ENCODE data around the gene ACKR2.
A peak's percentile ranks its signal among the peaks of the same experiment; 100 is the strongest.

Gene ACKR2

GRCh38 chr3:42849017-42849416 lies 39.8 kb downstream of the ACKR2 start:
- H3K18ac ChIP-seq (ENCODE audit: low read length), result no peak overlapping the region
- no peaks in the 10 kb centered on the region for H3K27me3 ChIP-seq (ENCODE audit: insufficient read depth, low read length)
- H2AFZ ChIP-seq (ENCODE audit: insufficient read depth, low read length, poor library complexity), result no peak overlapping the region
- H4K12ac ChIP-seq (ENCODE audit: low read depth, low read length), result no peak overlapping the region
- no peak overlapping the region for H4K8ac ChIP-seq (ENCODE audit: low read depth, low read length)
- peaks cover 3 to 6% of the 10 kb centered on the region in 2 experiments for H3K36me3 ChIP-seq (ENCODE audit: control insufficient read depth in 1 of 2, insufficient read depth in 2 of 2, low read length in 2 of 2)
- no peak overlapping the region for H3K4me3 ChIP-seq (ENCODE audit: low read depth, low read length)
- H2BK120ac ChIP-seq (ENCODE audit: insufficient read depth, low read length, poor library complexity), result no peak overlapping the region
- H4K91ac ChIP-seq (ENCODE audit: low read depth, low read length), result no peak overlapping the region
- no peak overlapping the region for H2BK12ac ChIP-seq (ENCODE audit: low read length)
- peaks cover 9 to 19% of the 10 kb centered on the region in 2 experiments for H3K4me1 ChIP-seq (ENCODE audit: control insufficient read depth in 1 of 2, insufficient read depth in 2 of 2, low read length in 2 of 2)
- no peak overlapping the region for H3K4ac ChIP-seq (ENCODE audit: low read depth, low read length)
- no peak overlapping the region for H3K23ac ChIP-seq (ENCODE audit: low read length)
- no peak overlapping the region for H3K14ac ChIP-seq (ENCODE audit: low read length)
- H2BK5ac ChIP-seq (ENCODE audit: low read depth, low read length, poor library complexity), result no peak overlapping the region
- H3K4me2 ChIP-seq (ENCODE audit: low read length), result no peak overlapping the region
- no peak overlapping the region for H2AK5ac ChIP-seq (ENCODE audit: low read length)
- no peaks in the 10 kb centered on the region for H3K79me1 ChIP-seq (ENCODE audit: low read length)
- no CpG with 5 or more reads among the region's 7 CpGs for WGBS (ENCODE audit: extremely low coverage, insufficient coverage, insufficient read length)
- DNase-seq, result no peak
- H3K27ac ChIP-seq (ENCODE audit: low read depth, low read length), result no peak overlapping the region
- no peaks in the 10 kb centered on the region for H3K9me3 ChIP-seq (ENCODE audit: insufficient read depth, low read depth, low read length)
- H3K79me2 ChIP-seq (ENCODE audit: control insufficient read depth, insufficient read depth, low read length, poor library complexity), result peaks cover 1% of the 10 kb centered on the region
- no peak overlapping the region for H3K9ac ChIP-seq (ENCODE audit: low read length)

- no peak overlapping the region for H3K18ac ChIP-seq (ENCODE audit: low read length)
- no peak overlapping the region for H3K23ac ChIP-seq (ENCODE audit: low read length)
- WGBS (ENCODE audit: extremely low coverage, insufficient coverage, insufficient read length), result no CpG with 5 or more reads among the region's 3 CpGs
- no peaks in the 10 kb centered on the region for H3K79me1 ChIP-seq (ENCODE audit: low read length)
- no peak overlapping the region for H2BK5ac ChIP-seq (ENCODE audit: low read depth, low read length, poor library complexity)
- H3K9ac ChIP-seq (ENCODE audit: low read length), result no peak overlapping the region
- H2BK120ac ChIP-seq (ENCODE audit: insufficient read depth, low read length, poor library complexity), result no peak overlapping the region
- DNase-seq, result no peak
- no peak overlapping the region for H3K4ac ChIP-seq (ENCODE audit: low read depth, low read length)
- no peak overlapping the region for H4K91ac ChIP-seq (ENCODE audit: low read depth, low read length)
- no peak overlapping the region for H3K27ac ChIP-seq (ENCODE audit: low read depth, low read length)
- no peak overlapping the region for H3K4me3 ChIP-seq (ENCODE audit: low read depth, low read length)
- H2AFZ ChIP-seq (ENCODE audit: insufficient read depth, low read length, poor library complexity), result no peak overlapping the region
- H4K8ac ChIP-seq (ENCODE audit: low read depth, low read length), result no peak overlapping the region
- no peak overlapping the region for H2AK5ac ChIP-seq (ENCODE audit: low read length)
- H3K27me3 ChIP-seq (ENCODE audit: insufficient read depth, low read length), result no peaks in the 10 kb centered on the region
- no peak overlapping the region for H4K12ac ChIP-seq (ENCODE audit: low read depth, low read length)
- peaks cover 5 to 11% of the 10 kb centered on the region in 2 experiments for H3K4me1 ChIP-seq (ENCODE audit: control insufficient read depth in 1 of 2, insufficient read depth in 2 of 2, low read length in 2 of 2)
- H3K14ac ChIP-seq (ENCODE audit: low read length), result no peak overlapping the region
- H3K4me2 ChIP-seq (ENCODE audit: low read length), result no peak overlapping the region
- no peaks in the 10 kb centered on the region for H3K9me3 ChIP-seq (ENCODE audit: insufficient read depth, low read depth, low read length)
- H3K36me3 ChIP-seq (ENCODE audit: control insufficient read depth in 1 of 2, insufficient read depth in 2 of 2, low read length in 2 of 2), result peaks cover 0 to 3% of the 10 kb centered on the region in 2 experiments
- H3K79me2 ChIP-seq (ENCODE audit: control insufficient read depth, insufficient read depth, low read length, poor library complexity), result peaks cover 1% of the 10 kb centered on the region
- H2BK12ac ChIP-seq (ENCODE audit: low read length), result no peak overlapping the region
Observed at GRCh38 chr3:42850263-42850662, 41.0 kb downstream of the ACKR2 start.

- Histone ChIP-seq H3K9ac (ENCODE audit: low read length) (no peak overlapping the region), H3K79me2 (ENCODE audit: control insufficient read depth, insufficient read depth, low read length, poor library complexity) (peaks cover 1% of the 10 kb centered on the region), H2BK12ac (ENCODE audit: low read length) (no peak overlapping the region), H3K4me2 (ENCODE audit: low read length) (no peak overlapping the region), H3K9me3 (ENCODE audit: insufficient read depth, low read depth, low read length) (no peaks in the 10 kb centered on the region), H3K4me1 (ENCODE audit: control insufficient read depth in 1 of 2, insufficient read depth in 2 of 2, low read length in 2 of 2) (peaks cover 5 to 11% of the 10 kb centered on the region in 2 experiments), H2AFZ (ENCODE audit: insufficient read depth, low read length, poor library complexity) (no peak overlapping the region), H2BK120ac (ENCODE audit: insufficient read depth, low read length, poor library complexity) (no peak overlapping the region), H3K23ac (ENCODE audit: low read length) (no peak overlapping the region), H2AK5ac (ENCODE audit: low read length) (no peak overlapping the region), H3K4me3 (ENCODE audit: low read depth, low read length) (no peak overlapping the region), H4K8ac (ENCODE audit: low read depth, low read length) (no peak overlapping the region), H4K12ac (ENCODE audit: low read depth, low read length) (no peak overlapping the region), H3K18ac (ENCODE audit: low read length) (no peak overlapping the region), H3K36me3 (ENCODE audit: control insufficient read depth in 1 of 2, insufficient read depth in 2 of 2, low read length in 2 of 2) (peaks cover 0 to 3% of the 10 kb centered on the region in 2 experiments), H4K91ac (ENCODE audit: low read depth, low read length) (no peak overlapping the region), H3K14ac (ENCODE audit: low read length) (no peak overlapping the region), H3K4ac (ENCODE audit: low read depth, low read length) (no peak overlapping the region), H2BK5ac (ENCODE audit: low read depth, low read length, poor library complexity) (no peak overlapping the region), H3K27me3 (ENCODE audit: insufficient read depth, low read length) (no peaks in the 10 kb centered on the region), H3K27ac (ENCODE audit: low read depth, low read length) (no peak overlapping the region), H3K79me1 (ENCODE audit: low read length) (no peaks in the 10 kb centered on the region)
- WGBS (ENCODE audit: extremely low coverage, insufficient coverage, insufficient read length), result no CpG with 5 or more reads among the region's 6 CpGs
- no peak for DNase-seq
Observed at GRCh38 chr3:42851228-42851834, 42.1 kb downstream of the ACKR2 start.

- no peak overlapping the region for H2AFZ ChIP-seq (ENCODE audit: insufficient read depth, low read length, poor library complexity)
- no peaks in the 10 kb centered on the region for H3K79me2 ChIP-seq (ENCODE audit: control insufficient read depth, insufficient read depth, low read length, poor library complexity)
- H3K27me3 ChIP-seq (ENCODE audit: insufficient read depth, low read length), result no peaks in the 10 kb centered on the region
- H3K14ac ChIP-seq (ENCODE audit: low read length), result no peak overlapping the region
- no peak overlapping the region for H3K9ac ChIP-seq (ENCODE audit: low read length)
- no peak overlapping the region for H3K18ac ChIP-seq (ENCODE audit: low read length)
- no peak overlapping the region for H3K4ac ChIP-seq (ENCODE audit: low read depth, low read length)
- H2AK5ac ChIP-seq (ENCODE audit: low read length), result no peak overlapping the region
- no peak overlapping the region for H3K4me2 ChIP-seq (ENCODE audit: low read length)
- H3K27ac ChIP-seq (ENCODE audit: low read depth, low read length), result no peak overlapping the region
- no peak overlapping the region for H4K91ac ChIP-seq (ENCODE audit: low read depth, low read length)
- H2BK5ac ChIP-seq (ENCODE audit: low read depth, low read length, poor library complexity), result no peak overlapping the region
- H4K12ac ChIP-seq (ENCODE audit: low read depth, low read length), result no peak overlapping the region
- peak in 1 of 2 donors; percentile 23 for DNase-seq
- no CpG with 5 or more reads among the region's 2 CpGs for WGBS (ENCODE audit: extremely low coverage, insufficient coverage, insufficient read length)
- no peaks in the 10 kb centered on the region for H3K79me1 ChIP-seq (ENCODE audit: low read length)
- H3K9me3 ChIP-seq (ENCODE audit: insufficient read depth, low read depth, low read length), result no peaks in the 10 kb centered on the region
- H3K4me1 ChIP-seq (ENCODE audit: control insufficient read depth in 1 of 2, insufficient read depth in 2 of 2, low read length in 2 of 2), result peaks cover 5 to 9% of the 10 kb centered on the region in 2 experiments
- no peak overlapping the region for H2BK12ac ChIP-seq (ENCODE audit: low read length)
- no peak overlapping the region for H3K23ac ChIP-seq (ENCODE audit: low read length)
- peaks cover 0 to 3% of the 10 kb centered on the region in 2 experiments for H3K36me3 ChIP-seq (ENCODE audit: control insufficient read depth in 1 of 2, insufficient read depth in 2 of 2, low read length in 2 of 2)
- no peak overlapping the region for H2BK120ac ChIP-seq (ENCODE audit: insufficient read depth, low read length, poor library complexity)
- H3K4me3 ChIP-seq (ENCODE audit: low read depth, low read length), result no peak overlapping the region
- no peak overlapping the region for H4K8ac ChIP-seq (ENCODE audit: low read depth, low read length)
Observed at GRCh38 chr3:42852441-42852840, 43.2 kb downstream of the ACKR2 start.
